Spinal cord (tissue), 10 donors: ENCODE measurements around the gene CCDC136. TPM values are rescaled to one million over a fixed set of nuclear protein-coding genes. Genes with fewer than 3 reads are reported as not detected.

ENCODE experiments used
- DNase-seq, 6 donors: peaks; one replicate each; pipeline versions ENCODE4 v3.0.0 to v3.0.0-alpha.2; 2013 to 2015; ENCODE audit warnings: low spot score in 6 of 6, low read depth in 4 of 6
- H3K27ac ChIP-seq: one replicate; pipeline ENCODE4 v1.5.1; 2013; ENCODE audit warnings: low read depth, low read length, control low read depth
- H3K27me3 ChIP-seq: one replicate; pipeline ENCODE4 v1.6.1; 2013; ENCODE audit warnings: low read length; ENCODE audit not compliant: control insufficient read depth, insufficient read depth
- H3K36me3 ChIP-seq: one replicate; pipeline ENCODE4 v1.6.1; 2013; ENCODE audit warnings: low read length; ENCODE audit not compliant: control insufficient read depth, insufficient read depth
- H3K4me1 ChIP-seq: one replicate; pipeline ENCODE4 v1.6.1; 2013; ENCODE audit warnings: low read length; ENCODE audit not compliant: control insufficient read depth, insufficient read depth
- H3K4me3 ChIP-seq: one replicate; pipeline ENCODE4 v1.5.1; 2013; ENCODE audit warnings: low read depth, low read length, control low read depth
- H3K9me3 ChIP-seq: one replicate; pipeline ENCODE4 v1.6.1; 2013; ENCODE audit warnings: low read length; ENCODE audit not compliant: control insufficient read depth, insufficient read depth
- WGBS: methylation state at CpG from one replicate; pipeline ENCODE4 v1.1.5; 2013; ENCODE audit warnings: missing lambda C conversion rate; ENCODE audit not compliant: insufficient coverage; 5-methylcytosine and 5-hydroxymethylcytosine counted together
- polyA plus RNA-seq, 2 donors: library from polyadenylated mRNA; unstranded; fragments of 120-200 nt; gene quantifications; one replicate each; pipeline ENCODE4 v1.2.1, GENCODE V29; 2013; ENCODE audit not compliant: insufficient read length in 2 of 2
- total RNA-seq, 2 donors: library from RNA; depleted of rRNA in 1 of 2; stranded (reverse); fragments of 120-200 nt in 1 of 2; fragments of >200 nt in 1 of 2; gene quantifications; one replicate each; pipeline versions ENCODE4 v1.2.3 to v1.2.4, GENCODE V29; 2013 to 2014
- donor health status: healthy.

Gene CCDC136
- total and polyA plus RNA-seq, 4 donors: 53.9 to 220 (median 130) TPM

GRCh38 chr7:128835790-128836641 lies 44.2 kb downstream of the CCDC136 start:
- H3K4me3 ChIP-seq: no peak overlapping the region
- no peak overlapping the region for H3K27ac ChIP-seq
- H3K27me3 ChIP-seq: peaks cover 6% of the 10 kb centered on the region
- H3K36me3 ChIP-seq: peaks cover 67% of the 10 kb centered on the region
- DNase-seq: peak in 1 of 6 donors; percentile 20
- H3K9me3 ChIP-seq: no peaks in the 10 kb centered on the region
- WGBS: 72% methylated on average over 9 of the region's 14 CpGs
- peaks cover 61% of the 10 kb centered on the region for H3K4me1 ChIP-seq

GRCh38 chr7:128836729-128837348 lies 45.1 kb downstream of the CCDC136 start:
- Histone ChIP-seq H3K4me1 (peaks cover 53% of the 10 kb centered on the region), H3K36me3 (peaks cover 67% of the 10 kb centered on the region), H3K27me3 (no peaks in the 10 kb centered on the region), H3K27ac (no peak overlapping the region), H3K4me3 (no peak overlapping the region), H3K9me3 (no peaks in the 10 kb centered on the region)
- no peak for DNase-seq
- WGBS: 78% methylated on average over 5 of the region's 14 CpGs

- no peak for DNase-seq
- WGBS: 90% methylated on average over 16 of the region's 16 CpGs
- Histone ChIP-seq H3K4me3 (no peak overlapping the region), H3K27me3 (no peaks in the 10 kb centered on the region), H3K27ac (no peak overlapping the region), H3K4me1 (peaks cover 47% of the 10 kb centered on the region), H3K36me3 (peaks cover 74% of the 10 kb centered on the region), H3K9me3 (no peaks in the 10 kb centered on the region)
These were observed 45.8 kb downstream of the CCDC136 start for GRCh38 chr7:128837521-128837921.

GRCh38 chr7:128838109-128838779 lies 46.5 kb downstream of the CCDC136 start:
- Histone ChIP-seq H3K4me1 (peaks cover 39% of the 10 kb centered on the region), H3K9me3 (no peaks in the 10 kb centered on the region), H3K27me3 (no peaks in the 10 kb centered on the region), H3K36me3 (peaks cover 81% of the 10 kb centered on the region), H3K4me3 (no peak overlapping the region), H3K27ac (no peak overlapping the region)
- no peak for DNase-seq
- 91% methylated on average over 20 of the region's 22 CpGs for WGBS

- Histone ChIP-seq H3K4me1 (peaks cover 32% of the 10 kb centered on the region), H3K27me3 (no peaks in the 10 kb centered on the region), H3K4me3 (no peak overlapping the region), H3K9me3 (no peaks in the 10 kb centered on the region), H3K27ac (no peak overlapping the region), H3K36me3 (peaks cover 90% of the 10 kb centered on the region)
- 85% methylated on average over 17 of the region's 17 CpGs for WGBS
- no peak for DNase-seq
These were observed 47.4 kb downstream of the CCDC136 start for GRCh38 chr7:128838981-128839731.

GRCh38 chr7:128839751-128840177 lies 48.0 kb downstream of the CCDC136 start:
- Histone ChIP-seq H3K27ac (no peak overlapping the region), H3K36me3 (peaks cover 97% of the 10 kb centered on the region)

GRCh38 chr7:128840326-128841170 lies 48.8 kb downstream of the CCDC136 start:
- Histone ChIP-seq H3K36me3 (peaks cover 97% of the 10 kb centered on the region), H3K27me3 (no peaks in the 10 kb centered on the region), H3K27ac (no peak overlapping the region), H3K9me3 (no peaks in the 10 kb centered on the region), H3K4me1 (peaks cover 25% of the 10 kb centered on the region), H3K4me3 (no peak overlapping the region)
- no peak for DNase-seq
- WGBS: 91% methylated on average over 22 of the region's 23 CpGs

More at GRCh38 chr7:128839751-128840177, 48.0 kb downstream of the CCDC136 start:
- Histone ChIP-seq H3K27me3 (no peaks in the 10 kb centered on the region), H3K9me3 (no peaks in the 10 kb centered on the region), H3K4me1 (peaks cover 32% of the 10 kb centered on the region), H3K4me3 (no peak overlapping the region)
- WGBS: 80% methylated on average over 11 of the region's 13 CpGs
- DNase-seq: no peak

GRCh38 chr7:128841171-128841690 lies 49.5 kb downstream of the CCDC136 start:
- WGBS: 86% methylated on average over 17 of the region's 17 CpGs
- H3K9me3 ChIP-seq: no peaks in the 10 kb centered on the region
- no peaks in the 10 kb centered on the region for H3K27me3 ChIP-seq
- no peak overlapping the region for H3K27ac ChIP-seq
- H3K4me3 ChIP-seq: no peak overlapping the region
- DNase-seq: no peak
- peaks cover 97% of the 10 kb centered on the region for H3K36me3 ChIP-seq
- H3K4me1 ChIP-seq: peaks cover 18% of the 10 kb centered on the region
